SK-N-SH treated with all-trans-retinoic acid at 6 μM for 48 hours (cell line): Measurements from ENCODE around the gene FYN.

Source experiments
- CSRNP3 ChIP-seq: fragments of 250-450 bp; sonication (Bioruptor Pico); IDR thresholded peaks from 2 replicates; pipeline ENCODE4 v1.5.1; 2021; ENCODE audit warnings: mild to moderate bottlenecking, moderate library complexity
- ISL1 ChIP-seq: fragments of 250-450 bp; sonication (Bioruptor Pico); IDR thresholded peaks from 2 replicates; pipeline ENCODE4 v2.1.2; 2022; ENCODE audit warnings: mild to moderate bottlenecking, moderate library complexity
- PATZ1 ChIP-seq: fragments of 250-450 bp; sonication (Bioruptor Pico); IDR thresholded peaks from 2 replicates; pipeline ENCODE4 v1.8.0; 2020; ENCODE audit warnings: mild to moderate bottlenecking, moderate library complexity, borderline replicate concordance
- ZNF70 ChIP-seq: fragments of 450-650 bp; formaldehyde crosslinking; IDR thresholded peaks from 2 replicates; pipeline ENCODE4 v1.5.0; 2020; ENCODE audit warnings: mild to moderate bottlenecking, moderate library complexity

- TF ChIP-seq CSRNP3 (CRISPR knock-in tag): no peak
- TF ChIP-seq ISL1: no peak
- no peak for TF ChIP-seq ZNF70 (CRISPR knock-in tag)
- no peak for TF ChIP-seq PATZ1 (CRISPR knock-in tag)
Observed at GRCh38 chr6:111898452-111898851, 25.2 kb upstream of the FYN start.
